Measurements from ENCODE around the gene KIAA1549.
"Not testable (repeated sequence)": the region's sequence is repeated elsewhere in the genome, so short reads cannot be mapped to it uniquely, and the experiment has no call there.

The KIAA1549 gene

GRCh38 chr7:138799336-138800000 is 181.7 kb downstream of the KIAA1549 start:
- Mint-ChIP-seq H3K27me3 (no peaks in the 10 kb centered on the region), H3K9me3 (no peaks in the 10 kb centered on the region), H3K4me3 (no peak overlapping the region), H3K4me1 (ENCODE audit: low read depth) (peaks cover 3% of the 10 kb centered on the region), H3K27ac (no peak overlapping the region), H3K36me3 (ENCODE audit: low read depth) (no peaks in the 10 kb centered on the region)

- H3K9me3 Mint-ChIP-seq = no peaks in the 10 kb centered on the region
- no peaks in the 10 kb centered on the region for H3K27me3 Mint-ChIP-seq
- H3K36me3 Mint-ChIP-seq (ENCODE audit: low read depth) = no peaks in the 10 kb centered on the region
- H3K4me1 Mint-ChIP-seq (ENCODE audit: low read depth) = peaks cover 3% of the 10 kb centered on the region
- H3K4me3 Mint-ChIP-seq = no peak overlapping the region
- no peak overlapping the region for H3K27ac Mint-ChIP-seq
Observed at GRCh38 chr7:138798836-138799235, 182.4 kb downstream of the KIAA1549 start.

GRCh38 chr7:138797715-138798320 is 183.4 kb downstream of the KIAA1549 start, which contains the start of the genes ATP6V0A4 and TMEM213:
Gene ATP6V0A4, minus strand, starts transcription at chr7:138798196. Its CDS starts 26,949 bp downstream, at chr7:138771247.
Gene TMEM213, plus strand, starts transcription at chr7:138797994. Its CDS starts 111 bp downstream, at chr7:138798105.
- no peaks in the 10 kb centered on the region for H3K27me3 Mint-ChIP-seq
- no peaks in the 10 kb centered on the region for H3K9me3 Mint-ChIP-seq
- no peak within 1 kb of the TSS for H3K27ac Mint-ChIP-seq
- no peak within 1 kb of the TSS for H3K4me3 Mint-ChIP-seq
- peaks cover 3% of the 10 kb centered on the region for H3K4me1 Mint-ChIP-seq (ENCODE audit: low read depth)
- H3K36me3 Mint-ChIP-seq (ENCODE audit: low read depth) = no peaks in the 10 kb centered on the region

- H3K27ac Mint-ChIP-seq; H3K4me1 Mint-ChIP-seq (ENCODE audit: low read depth); H3K4me3 Mint-ChIP-seq; H3K9me3 Mint-ChIP-seq; H3K36me3 Mint-ChIP-seq (ENCODE audit: low read depth); H3K27me3 Mint-ChIP-seq: not testable (repeated sequence)
Observed at GRCh38 chr7:138797046-138797445, 184.1 kb downstream of the KIAA1549 start.

GRCh38 chr7:138796038-138796615 is 185.1 kb downstream of the KIAA1549 start:
- H3K9me3 Mint-ChIP-seq = peaks cover 6% of the 10 kb centered on the region
- H3K27me3 Mint-ChIP-seq = no peaks in the 10 kb centered on the region
- H3K27ac Mint-ChIP-seq = no peak overlapping the region
- peaks cover 3% of the 10 kb centered on the region for H3K4me1 Mint-ChIP-seq (ENCODE audit: low read depth)
- H3K36me3 Mint-ChIP-seq (ENCODE audit: low read depth) = no peaks in the 10 kb centered on the region
- H3K4me3 Mint-ChIP-seq = no peak overlapping the region

- no peaks in the 10 kb centered on the region for H3K4me1 Mint-ChIP-seq (ENCODE audit: low read depth)
- H3K36me3 Mint-ChIP-seq (ENCODE audit: low read depth) = peaks cover 4% of the 10 kb centered on the region
Observed at GRCh38 chr7:138785587-138786437, 195.4 kb downstream of the KIAA1549 start.

GRCh38 chr7:138784692-138785091 is 196.5 kb downstream of the KIAA1549 start:
- Mint-ChIP-seq H3K27me3 (no peaks in the 10 kb centered on the region), H3K9me3 (peaks cover 10% of the 10 kb centered on the region), H3K36me3 (ENCODE audit: low read depth) (peaks cover 4% of the 10 kb centered on the region), H3K4me3 (no peak overlapping the region), H3K27ac (no peak overlapping the region), H3K4me1 (ENCODE audit: low read depth) (no peaks in the 10 kb centered on the region)

More at GRCh38 chr7:138785587-138786437, 195.4 kb downstream of the KIAA1549 start:
- H3K27ac Mint-ChIP-seq = no peak overlapping the region
- peaks cover 12% of the 10 kb centered on the region for H3K9me3 Mint-ChIP-seq
- no peaks in the 10 kb centered on the region for H3K27me3 Mint-ChIP-seq
- no peak overlapping the region for H3K4me3 Mint-ChIP-seq

Measured in stimulated activated naive CD8-positive, alpha-beta T cell treated with anti-CD3 and anti-CD28 coated beads, Interleukin-15, Interleukin-2, amounts not matched to agents 100 ng/mL and 50 ng/mL, for 24 hours (primary cell).